Colonic mucosa (tissue), 4 donors: ENCODE results near the gene TMEM170A. TPM values are rescaled to one million over a fixed set of nuclear protein-coding genes. Genes with fewer than 3 reads are reported as not detected.
A peak's percentile ranks its signal among the peaks of the same experiment; 100 is the strongest.
"Not testable (repeated sequence)": the region's sequence is repeated elsewhere in the genome, so short reads cannot be mapped to it uniquely, and the experiment has no call there.

Experiments
- DNase-seq: peaks from one replicate; pipeline ENCODE4 v3.0.0-alpha.2; 2020
- H3K27ac ChIP-seq: fragments of 200-600 bp; one replicate; pipeline ENCODE4 v1.8.0; 2021
- H3K27me3 ChIP-seq: fragments of 200-600 bp; one replicate; pipeline ENCODE4 v1.8.0; 2021
- H3K36me3 ChIP-seq: fragments of 200-600 bp; one replicate; pipeline ENCODE4 v1.8.0; 2021
- H3K4me1 ChIP-seq: fragments of 200-600 bp; one replicate; pipeline ENCODE4 v1.8.0; 2021; ENCODE audit warnings: mild to moderate bottlenecking
- H3K4me3 ChIP-seq: fragments of 200-600 bp; one replicate; pipeline ENCODE4 v1.8.0; 2021
- H3K9ac ChIP-seq, 2 donors: one replicate each; pipeline ENCODE4 v1.7.0; 2013; ENCODE audit warnings: control low read depth in 2 of 2, low read depth in 2 of 2, low read length in 2 of 2
- H3K9me3 ChIP-seq: fragments of 200-600 bp; one replicate; pipeline ENCODE4 v1.8.0; 2021
- intact Hi-C: fragments of 100-400 bp; cut with DNase I; formaldehyde crosslinking; loops from one replicate; pipeline ENCODE4 v1.14.1; 2022
- total RNA-seq, 2 donors: library from RNA; stranded (reverse); fragmentation: NEBNext Ultra II Directional in 1 of 2; extraction: Animal tissue kit (Norgen Biotek cat#: 25700) in 1 of 2; gene quantifications; one replicate each; pipeline ENCODE4 v1.2.1, GENCODE V29; 2021
- TF ChIP-seq, protein P1 (sequence below): fragments of 200-600 bp; IDR thresholded peaks from one replicate; pipeline ENCODE4 v1.8.0; 2022; ENCODE audit warnings: antibody characterized with exemption, mild to moderate bottlenecking
- donor health status: healthy.
- donor health status: DM: no; HTN: no; CAD: no.
- donor health status: DM: no; HTN: no; CAD: no.

TMEM170A gene
- total RNA-seq, 2 donors from 2014 or later = 39.7 to 50.9 TPM

GRCh38 chr16:75456971-75457370 lies 7.5 kb downstream of the TMEM170A start:
- no peaks in the 10 kb centered on the region for H3K36me3 ChIP-seq
- no peak overlapping the region for H3K4me3 ChIP-seq
- H3K9me3 ChIP-seq = no peaks in the 10 kb centered on the region
- H3K4me1 ChIP-seq = peaks cover 32% of the 10 kb centered on the region
- H3K9ac ChIP-seq = peak overlapping the region in 1 of 2 donors; percentile 2
- intact Hi-C loops = no loop called here
- no peaks in the 10 kb centered on the region for H3K27me3 ChIP-seq
- TF ChIP-seq, protein P1, sequence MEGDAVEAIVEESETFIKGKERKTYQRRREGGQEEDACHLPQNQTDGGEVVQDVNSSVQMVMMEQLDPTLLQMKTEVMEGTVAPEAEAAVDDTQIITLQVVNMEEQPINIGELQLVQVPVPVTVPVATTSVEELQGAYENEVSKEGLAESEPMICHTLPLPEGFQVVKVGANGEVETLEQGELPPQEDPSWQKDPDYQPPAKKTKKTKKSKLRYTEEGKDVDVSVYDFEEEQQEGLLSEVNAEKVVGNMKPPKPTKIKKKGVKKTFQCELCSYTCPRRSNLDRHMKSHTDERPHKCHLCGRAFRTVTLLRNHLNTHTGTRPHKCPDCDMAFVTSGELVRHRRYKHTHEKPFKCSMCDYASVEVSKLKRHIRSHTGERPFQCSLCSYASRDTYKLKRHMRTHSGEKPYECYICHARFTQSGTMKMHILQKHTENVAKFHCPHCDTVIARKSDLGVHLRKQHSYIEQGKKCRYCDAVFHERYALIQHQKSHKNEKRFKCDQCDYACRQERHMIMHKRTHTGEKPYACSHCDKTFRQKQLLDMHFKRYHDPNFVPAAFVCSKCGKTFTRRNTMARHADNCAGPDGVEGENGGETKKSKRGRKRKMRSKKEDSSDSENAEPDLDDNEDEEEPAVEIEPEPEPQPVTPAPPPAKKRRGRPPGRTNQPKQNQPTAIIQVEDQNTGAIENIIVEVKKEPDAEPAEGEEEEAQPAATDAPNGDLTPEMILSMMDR = no peak
- DNase-seq = no peak
- no peak overlapping the region for H3K27ac ChIP-seq

- H3K36me3 ChIP-seq, DNase-seq, H3K27me3 ChIP-seq, intact Hi-C loops, H3K9me3 ChIP-seq, H3K4me3 ChIP-seq, H3K27ac ChIP-seq, H3K9ac ChIP-seq: not testable (repeated sequence)
- H3K4me1 ChIP-seq = peaks cover 32% of the 10 kb centered on the region
Measured at GRCh38 chr16:75456486-75456885, 8.0 kb downstream of the TMEM170A start.

- Histone ChIP-seq H3K27me3 (no peaks in the 10 kb centered on the region), H3K9me3 (no peaks in the 10 kb centered on the region), H3K4me3 (no peak overlapping the region), H3K36me3 (no peaks in the 10 kb centered on the region), H3K9ac (no peak overlapping the region), H3K4me1 (peaks cover 28% of the 10 kb centered on the region), H3K27ac (no peak overlapping the region)
- TF ChIP-seq, protein P1 = no peak
- intact Hi-C loops = no loop called here
- DNase-seq = no peak
Measured at GRCh38 chr16:75455677-75456076, 8.8 kb downstream of the TMEM170A start.

- TF ChIP-seq, protein P1 = no peak
- no peaks in the 10 kb centered on the region for H3K27me3 ChIP-seq
- intact Hi-C loops = no loop called here
- DNase-seq = no peak
- no peaks in the 10 kb centered on the region for H3K9me3 ChIP-seq
- H3K4me3 ChIP-seq = no peak overlapping the region
- H3K9ac ChIP-seq = no peak overlapping the region
- H3K4me1 ChIP-seq = peaks cover 13% of the 10 kb centered on the region
- H3K36me3 ChIP-seq = no peaks in the 10 kb centered on the region
- H3K27ac ChIP-seq = no peak overlapping the region
Measured at GRCh38 chr16:75452464-75453190, 11.9 kb downstream of the TMEM170A start.

DNA sequence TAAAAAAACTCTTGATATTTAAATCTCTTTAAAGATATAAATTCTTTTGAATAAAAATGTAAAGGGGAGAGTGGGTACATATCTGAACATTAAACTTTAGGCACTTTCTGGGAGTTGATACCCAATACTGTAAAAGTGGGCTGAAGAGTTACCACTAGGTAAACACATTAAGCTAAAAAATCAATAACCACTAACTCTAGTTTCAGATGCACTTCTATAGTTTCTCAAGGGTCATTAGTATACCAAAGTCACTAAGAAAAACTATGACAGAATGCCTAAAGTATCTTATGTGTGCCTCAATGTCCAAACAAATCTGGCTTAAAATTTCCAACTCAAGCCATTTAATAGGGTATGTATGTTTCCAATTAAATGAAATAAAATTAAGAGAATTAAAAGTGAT lies 18.1 kb downstream of the TMEM170A start:
- TF ChIP-seq, protein P1 = no peak
- H3K4me1 ChIP-seq = no peaks in the 10 kb centered on the region
- intact Hi-C loops = no loop called here
- no peaks in the 10 kb centered on the region for H3K36me3 ChIP-seq
- no peak overlapping the region for H3K4me3 ChIP-seq
- H3K9ac ChIP-seq = no peak overlapping the region
- H3K27me3 ChIP-seq = no peaks in the 10 kb centered on the region
- no peaks in the 10 kb centered on the region for H3K9me3 ChIP-seq
- no peak overlapping the region for H3K27ac ChIP-seq
- DNase-seq = no peak

- Histone ChIP-seq H3K27ac (no peak overlapping the region), H3K4me1 (no peaks in the 10 kb centered on the region), H3K27me3 (no peaks in the 10 kb centered on the region), H3K9me3 (no peaks in the 10 kb centered on the region), H3K9ac (no peak overlapping the region), H3K4me3 (no peak overlapping the region), H3K36me3 (no peaks in the 10 kb centered on the region)
- DNase-seq = no peak
- TF ChIP-seq, protein P1 = no peak
- intact Hi-C loops = no loop called here
Measured at GRCh38 chr16:75445298-75445697, 19.2 kb downstream of the TMEM170A start.
